SU-DHL-6 (cell line): Measurements from ENCODE around the gene ZNF532.

ENCODE experiments used
- CTCF ChIP-seq: fragments of 200-600 bp; sonication (generic); IDR thresholded peaks from one replicate; pipeline ENCODE4 v1.5.1; 2017; ENCODE audit warnings: antibody characterized with exemption, mild to moderate bottlenecking, low read length, moderate library complexity; ENCODE audit not compliant: insufficient read depth, poor library complexity, severe bottlenecking
- EZH2phosphoT487 ChIP-seq: fragments of 200-600 bp; sonication (generic), shearing (Covaris generic); conservative IDR thresholded peaks from 2 replicates; pipeline ENCODE4 v1.6.1; 2018; ENCODE audit warnings: mild to moderate bottlenecking, antibody characterized with exemption, low read length, moderate library complexity, mixed read lengths

- TF ChIP-seq CTCF (no peak), EZH2phosphoT487 (no peak)
Observed at GRCh38 chr18:59006461-59007067, 141.9 kb downstream of the ZNF532 start.
